GM18951 (cell line): ENCODE measurements around the gene REPS1.

Experiments
- POLR2A ChIP-seq: IDR thresholded peaks from 4 replicates; pipeline ENCODE4 v1.6.1; 2011; ENCODE audit warnings: mild to moderate bottlenecking; ENCODE audit not compliant: insufficient read length, insufficient read depth; ENCODE audit errors: extremely low read depth
- in situ Hi-C: fragments of 300-500 bp; cut with MboI; formaldehyde crosslinking; loops from one replicate; pipeline ENCODE4 v1.12.0; 2022; ENCODE audit warnings: low sequenced_read_pairs, mixed read lengths, inconsistent platforms; ENCODE audit not compliant: unreplicated experiment

Gene REPS1

DNA sequence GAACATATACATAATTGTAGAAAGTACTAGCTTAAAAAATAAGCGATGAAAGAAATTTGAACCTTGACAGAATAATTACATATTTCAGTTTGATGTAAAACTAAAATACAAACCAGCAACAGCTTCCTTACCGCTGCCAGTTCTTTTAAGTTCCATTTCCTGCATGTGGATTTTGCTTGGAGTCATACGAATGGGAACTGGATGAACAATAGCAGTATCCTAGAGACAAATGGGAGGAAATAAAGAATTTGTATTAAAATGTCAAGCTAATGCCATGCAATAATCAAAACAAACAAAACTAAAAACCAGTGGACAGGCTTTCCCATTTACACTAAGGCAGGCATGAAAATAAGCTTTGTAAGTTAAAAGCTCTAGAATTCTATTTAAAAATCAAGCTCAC lies 67.1 kb downstream of the REPS1 start:
- in situ Hi-C loops: no loop called here

DNA sequence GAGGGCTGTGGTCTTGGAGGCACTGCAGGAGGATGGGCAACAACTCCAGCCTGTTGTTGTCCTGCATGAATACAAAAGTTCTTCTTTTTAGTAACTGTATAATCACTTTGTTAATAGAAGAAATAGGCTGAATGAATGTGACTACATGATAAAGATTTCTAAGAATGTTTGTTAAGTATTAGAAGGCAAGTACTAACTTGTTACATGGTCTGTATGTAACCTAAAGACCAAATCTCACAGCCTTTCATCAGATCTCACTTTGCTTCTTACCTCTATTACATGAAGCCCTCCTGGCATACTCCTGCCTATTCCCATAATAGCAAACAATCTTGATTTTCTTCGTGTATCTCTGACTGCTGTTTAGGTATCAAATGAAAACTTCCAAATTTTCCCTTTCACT lies 73.4 kb downstream of the REPS1 start:
- in situ Hi-C loops: no loop called here
- TF ChIP-seq POLR2A: no peak

More for the DNA sequence above, 67.1 kb downstream of the REPS1 start:
- TF ChIP-seq POLR2A: no peak

DNA sequence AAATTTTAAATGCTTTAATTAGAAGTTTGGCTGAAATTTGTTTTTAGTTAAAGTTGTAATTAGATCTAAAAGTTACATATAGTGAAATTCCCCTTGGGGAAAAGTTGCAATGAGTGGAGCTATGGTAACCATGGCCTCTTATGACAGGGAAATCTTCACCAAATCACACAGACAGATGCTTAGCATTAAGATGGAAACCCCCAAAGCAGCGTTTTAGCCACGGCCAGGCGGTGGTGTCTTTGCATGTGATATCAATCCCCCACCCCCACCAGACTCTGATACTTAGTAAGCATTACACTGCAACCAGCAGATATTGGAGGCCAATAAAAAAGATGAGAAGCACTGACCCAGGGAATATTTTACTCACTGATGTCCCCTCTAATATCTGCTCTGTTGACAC lies 75.7 kb downstream of the REPS1 start:
- in situ Hi-C loops: no loop called here
- TF ChIP-seq POLR2A: no peak

DNA sequence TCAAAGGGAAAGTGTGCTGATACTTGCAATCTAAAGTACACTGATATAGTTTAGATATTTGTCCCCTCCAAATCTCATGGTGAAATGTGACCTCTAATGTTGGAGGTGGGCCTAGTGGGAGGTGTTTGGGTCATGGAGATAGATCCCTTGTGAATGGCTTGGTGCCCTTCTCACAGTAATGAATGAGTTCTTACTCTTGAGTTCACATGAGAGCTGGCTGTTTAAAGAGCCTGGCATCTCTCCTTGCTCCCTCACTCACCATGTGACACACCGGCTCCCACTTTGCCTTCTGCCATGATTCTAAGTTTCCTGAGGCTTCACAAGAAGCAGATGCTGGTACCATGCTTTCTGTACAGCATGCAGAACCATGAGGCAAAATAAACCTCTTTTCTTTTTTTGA lies 78.1 kb downstream of the REPS1 start:
- in situ Hi-C loops: no loop called here
- TF ChIP-seq POLR2A: no peak

DNA sequence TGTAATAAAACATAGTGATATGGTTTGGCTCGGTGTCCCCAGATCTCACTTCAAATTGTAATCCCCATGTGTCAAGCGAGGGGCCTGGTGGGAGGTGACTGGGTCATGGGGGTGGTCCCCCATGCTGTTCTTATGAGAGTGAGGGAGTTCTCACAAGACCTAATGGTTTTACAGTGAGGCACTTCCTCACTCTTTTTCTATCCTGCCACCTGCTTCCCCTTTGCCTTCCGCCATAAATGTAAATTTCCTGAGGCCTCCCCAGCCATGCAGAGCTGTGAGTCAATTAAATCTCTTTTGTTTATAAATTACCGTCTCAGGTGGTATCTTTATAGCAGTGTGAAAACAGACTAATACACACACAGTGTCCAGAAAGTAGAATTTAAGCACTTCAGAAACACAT lies 78.5 kb downstream of the REPS1 start:
- TF ChIP-seq POLR2A: no peak
- in situ Hi-C loops: no loop called here

DNA sequence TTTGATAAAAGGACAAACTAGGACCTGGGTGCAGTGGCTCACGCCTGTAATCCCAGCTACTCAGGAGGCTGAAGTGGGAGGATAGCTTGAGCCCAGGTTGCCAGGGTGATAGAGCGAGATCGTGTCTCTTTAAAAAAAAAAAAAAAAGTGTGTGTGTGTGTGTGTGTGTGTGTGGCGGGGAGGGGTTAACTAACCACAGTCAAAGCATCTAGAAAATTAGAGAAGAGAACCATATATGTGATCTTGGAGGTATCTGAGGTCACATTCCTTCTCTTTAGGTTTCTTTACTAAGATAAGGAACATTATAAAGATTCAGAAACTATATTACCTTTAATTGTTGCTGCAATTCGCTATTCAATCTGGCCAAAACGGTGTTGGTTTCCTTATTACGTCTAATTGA lies 80.9 kb downstream of the REPS1 start:
- TF ChIP-seq POLR2A: no peak
- in situ Hi-C loops: no loop called here

DNA sequence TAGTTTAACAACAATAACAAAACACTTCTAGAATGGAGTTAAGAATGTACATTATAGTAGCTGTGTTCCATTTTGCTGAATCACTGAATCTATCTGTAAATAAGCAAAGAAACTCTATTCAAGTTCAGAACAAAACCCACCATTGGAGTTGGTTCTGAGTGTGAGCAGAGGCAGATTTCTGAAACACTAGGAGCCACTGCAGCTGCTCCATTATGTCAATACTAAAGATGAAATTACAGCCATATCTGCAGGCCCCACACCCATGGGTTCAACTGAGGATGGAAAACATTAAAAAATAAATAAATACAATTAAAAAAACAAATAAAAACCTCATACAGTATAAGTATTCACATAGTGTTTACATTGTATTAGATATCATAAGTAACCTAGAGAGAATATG lies 91.0 kb downstream of the REPS1 start:
- in situ Hi-C loops: no loop called here
- TF ChIP-seq POLR2A: no peak

DNA sequence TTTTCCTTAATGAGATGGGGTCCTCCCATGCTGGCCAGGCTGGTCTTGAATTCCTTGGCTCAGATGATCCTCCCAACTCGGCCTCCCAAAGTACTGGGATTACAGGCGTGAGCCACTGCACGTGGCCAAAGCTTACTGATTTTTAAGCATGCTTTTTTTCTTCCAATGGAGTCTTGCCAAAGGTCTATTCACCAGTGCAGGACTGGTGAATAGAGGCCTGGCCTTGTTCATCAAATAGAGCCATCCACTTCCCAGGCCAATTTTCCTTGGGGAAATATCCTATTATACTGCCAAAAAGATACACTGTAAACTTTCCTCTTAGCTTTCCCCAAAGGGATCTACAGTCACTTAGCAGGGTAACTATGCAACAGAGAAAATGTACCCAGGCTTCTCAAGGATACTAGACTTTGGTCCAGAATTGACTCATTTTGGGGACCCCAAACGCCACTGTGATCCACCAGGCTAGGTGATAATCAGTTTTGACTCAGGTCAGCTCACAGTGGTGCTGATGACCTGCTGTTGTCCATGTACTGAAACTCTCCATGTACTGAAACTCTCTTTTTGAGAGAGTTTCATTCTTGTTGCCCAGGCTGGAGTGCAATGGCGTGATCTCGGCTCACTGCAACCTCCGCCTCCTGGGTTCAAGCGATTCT lies 91.8 kb downstream of the REPS1 start:
- in situ Hi-C loops: no loop called here
- no peak for TF ChIP-seq POLR2A

DNA sequence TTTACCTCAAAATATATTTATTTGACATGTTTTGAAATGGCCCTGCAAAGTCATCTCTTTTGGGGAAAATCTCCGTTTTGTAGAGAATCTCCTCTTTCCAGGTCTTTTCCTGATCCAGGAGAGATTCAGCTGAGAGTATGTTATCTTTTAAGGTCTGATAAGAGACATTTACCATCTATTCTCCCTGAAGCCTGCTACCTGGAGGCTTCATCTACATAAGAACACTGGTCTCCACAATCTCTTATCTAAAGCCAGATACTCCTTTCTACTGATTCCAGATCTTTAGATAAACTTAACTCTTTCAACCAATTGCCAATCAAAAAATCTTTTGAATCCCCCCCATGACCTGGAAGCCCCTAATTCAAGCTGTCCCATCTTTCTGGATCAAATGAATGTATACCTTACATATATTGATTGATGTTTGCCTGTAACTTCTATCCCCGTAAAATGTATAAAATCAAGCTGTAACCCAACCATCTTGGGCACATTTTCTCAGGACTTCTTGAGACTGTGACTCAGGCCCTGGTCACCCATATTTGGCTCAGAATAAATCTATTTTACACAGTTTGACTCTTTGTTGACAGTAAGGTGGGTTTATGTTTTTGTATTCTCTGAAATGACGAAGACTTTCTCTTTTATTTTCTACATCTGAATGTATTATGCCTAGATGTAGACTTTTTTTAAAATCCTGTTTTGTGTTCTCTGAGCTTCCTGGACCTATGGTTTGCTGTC lies 96.6 kb downstream of the REPS1 start:
- in situ Hi-C loops: no loop called here
- no peak for TF ChIP-seq POLR2A

DNA sequence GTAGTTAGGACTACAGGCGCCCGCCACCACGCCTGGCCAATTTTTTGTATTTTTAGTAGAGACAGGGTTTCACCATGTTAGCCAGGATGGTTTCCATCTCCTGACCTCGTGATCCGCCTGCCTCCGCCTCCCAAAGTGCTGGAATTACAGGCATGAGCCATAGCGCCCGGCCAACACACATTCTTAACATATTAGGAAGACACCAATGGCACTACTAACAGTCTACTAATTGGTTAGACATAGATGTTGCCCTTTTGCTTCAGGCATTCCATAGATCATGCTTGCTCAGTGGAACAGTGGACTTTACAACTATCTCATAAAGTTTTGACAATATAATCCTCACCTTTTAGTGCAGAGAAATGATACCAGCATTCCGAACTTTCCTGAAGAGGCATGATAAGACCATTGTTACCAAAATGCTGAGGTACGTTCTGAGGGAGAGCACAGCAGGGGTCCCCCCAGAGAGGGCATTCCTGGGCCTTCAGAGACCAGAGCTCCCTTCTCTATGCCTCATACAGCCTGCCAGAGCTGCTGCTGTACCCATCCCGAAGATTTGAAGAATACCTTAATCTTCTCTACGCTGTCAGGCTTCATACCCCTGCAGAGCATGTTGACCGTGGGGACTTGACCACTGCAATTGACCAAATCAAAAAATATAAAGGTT lies 102.8 kb downstream of the REPS1 start:
- in situ Hi-C loops: no loop called here
- no peak for TF ChIP-seq POLR2A

DNA sequence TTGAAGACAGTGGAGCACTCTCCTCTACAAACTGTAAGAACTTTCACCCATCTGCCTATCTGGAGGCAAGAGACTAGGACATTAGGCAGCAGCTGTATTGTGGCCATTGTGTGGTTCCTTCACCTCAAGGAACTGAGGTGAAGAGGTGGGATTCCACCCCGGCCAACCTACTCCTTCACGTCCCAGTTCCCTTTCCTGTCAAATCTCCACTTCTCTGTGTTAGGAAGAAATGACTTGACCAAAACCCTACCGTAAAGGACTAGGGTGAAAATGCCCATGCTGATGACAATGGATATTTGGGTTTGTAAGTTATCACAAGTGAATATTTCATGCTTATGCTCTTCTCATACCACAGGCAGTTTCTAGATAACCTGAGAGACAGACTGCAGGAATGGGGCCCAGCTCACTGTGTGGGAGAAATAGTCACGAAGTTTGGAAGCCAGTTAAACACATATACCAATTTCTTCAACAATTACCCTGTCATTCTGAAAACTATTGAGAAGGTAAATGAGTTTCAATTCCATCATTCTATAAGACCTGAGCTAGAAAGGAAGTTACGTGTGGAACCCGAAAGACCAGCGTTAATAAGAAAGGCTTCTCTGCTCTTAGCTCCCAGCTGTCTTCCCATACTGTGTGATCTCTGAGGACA lies 105.6 kb downstream of the REPS1 start:
- in situ Hi-C loops: no loop called here
- no peak for TF ChIP-seq POLR2A

DNA sequence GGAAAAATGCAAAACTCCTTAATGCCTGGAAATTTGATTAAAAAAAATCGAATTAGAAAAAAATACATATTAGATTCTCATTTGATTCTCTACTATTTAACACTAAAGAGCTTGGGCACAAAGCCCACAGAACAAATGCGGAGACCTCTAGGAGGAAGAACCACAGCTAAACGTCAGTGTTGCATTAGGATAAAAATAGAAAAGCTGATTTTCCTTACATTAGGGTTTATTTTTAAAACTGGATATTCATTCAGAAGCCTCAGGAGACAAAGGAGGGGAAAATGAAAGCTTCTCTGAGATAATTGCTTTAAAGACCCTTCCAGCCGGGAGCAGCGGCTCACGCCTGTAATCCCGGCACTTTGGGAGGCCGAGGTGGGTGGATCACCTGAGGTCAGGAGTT lies 114.9 kb downstream of the REPS1 start:
- in situ Hi-C loops: no loop called here
- no peak for TF ChIP-seq POLR2A

DNA sequence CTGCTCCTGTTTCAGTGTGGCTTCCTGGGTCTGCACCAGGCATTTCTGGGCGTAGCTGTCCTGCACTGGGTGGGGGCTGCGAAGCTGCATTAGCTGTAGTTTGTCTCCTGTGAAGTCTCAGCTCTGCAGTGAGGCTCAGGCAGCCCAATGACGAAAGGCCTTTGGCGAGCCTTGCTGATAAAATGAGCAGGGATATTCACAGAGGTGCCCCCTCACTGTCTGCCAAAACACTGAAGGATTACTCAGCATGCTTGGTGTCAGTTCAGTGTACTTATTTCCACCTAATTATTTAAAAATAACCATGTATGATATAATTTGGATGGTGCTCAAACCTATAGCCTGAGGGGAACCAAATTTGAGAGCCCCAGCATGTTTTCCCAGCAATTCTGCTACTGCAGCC lies 118.7 kb downstream of the REPS1 start:
- in situ Hi-C loops: no loop called here
- no peak for TF ChIP-seq POLR2A

DNA sequence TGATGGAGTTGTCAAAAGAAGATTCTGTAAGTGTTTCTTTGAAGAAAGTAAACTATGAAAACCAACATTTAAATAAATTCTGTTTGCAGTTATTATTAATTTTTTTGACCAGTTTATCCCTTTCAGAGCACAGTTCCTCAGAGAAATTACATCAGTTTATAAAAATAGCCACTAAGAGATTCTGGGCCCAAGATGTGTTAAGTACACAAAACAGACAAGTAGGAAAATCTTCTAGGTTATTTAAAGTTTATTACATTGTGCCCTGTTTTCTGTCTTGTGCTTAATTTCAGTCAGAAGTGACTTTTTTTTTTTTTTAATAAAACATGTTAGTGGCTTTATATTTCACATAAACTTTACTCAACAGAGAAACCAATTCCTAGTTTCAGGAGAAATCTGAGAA lies 119.9 kb downstream of the REPS1 start:
- no peak for TF ChIP-seq POLR2A
- in situ Hi-C loops: no loop called here

DNA sequence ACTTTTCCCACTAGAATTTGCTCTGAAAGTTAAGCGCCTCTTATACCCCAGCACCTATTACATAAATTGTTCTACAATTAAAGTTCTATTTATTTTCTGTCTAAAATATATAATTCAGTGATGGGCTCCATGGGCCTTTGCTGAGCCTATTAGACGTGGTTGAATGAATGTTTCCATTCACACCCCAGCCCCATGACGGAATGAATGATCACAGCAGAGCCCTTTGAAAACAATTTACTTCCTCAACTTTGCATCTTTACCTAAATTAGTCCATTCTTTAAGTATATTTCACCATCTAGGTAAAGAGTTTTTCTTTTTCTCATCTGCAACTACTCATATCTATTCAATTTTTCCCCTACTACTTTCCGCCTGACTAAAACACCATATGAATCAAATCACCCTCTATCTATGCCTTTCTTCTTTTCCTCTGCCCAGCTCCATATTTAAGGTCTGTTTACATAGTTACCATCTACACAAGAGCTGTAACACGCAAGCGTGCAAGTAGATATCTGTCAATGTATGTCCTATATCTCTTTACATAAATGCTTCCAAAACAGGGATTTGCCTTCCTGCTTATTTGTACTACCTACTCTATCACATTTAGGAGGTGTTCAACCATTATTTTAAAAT lies 122.5 kb downstream of the REPS1 start:
- in situ Hi-C loops: no loop called here
- no peak for TF ChIP-seq POLR2A
